ENCODE data around the gene GLIPR2. TPM values are rescaled to one million over a fixed set of nuclear protein-coding genes. Genes with fewer than 3 reads are reported as not detected.

The GLIPR2 gene
- total RNA-seq (2016; rRNA removed; fragmentation: Illumina TruSeq; extraction: Trizol) = 0.27 and 0.42 TPM in 2 replicates
- not detected in 2 replicates for total RNA-seq (2016; cell fraction: cytosol; rRNA removed; fragmentation: Illumina TruSeq; extraction: Trizol; ENCODE audit: low read depth)
- 0.50 and 0.52 TPM in 2 replicates for total RNA-seq (2016; cell fraction: insoluble cytoplasmic fraction; rRNA removed; fragmentation: Illumina TruSeq; extraction: Trizol)
- 0.21 and 0.40 TPM in 2 replicates for total RNA-seq (2016; cell fraction: membrane; rRNA removed; fragmentation: Illumina TruSeq; extraction: Trizol)
- 0.19 TPM in 1 of 2 replicates, not detected in the other for total RNA-seq (2016; cell fraction: nucleus; rRNA removed; fragmentation: Illumina TruSeq; extraction: Trizol)
- polyA plus RNA-seq (2011; rRNA removed) = 0.08 and 0.29 TPM in 2 replicates
- polyA plus RNA-seq (2011; cell fraction: cytosol; rRNA removed) = 0.07 and 0.22 TPM in 2 replicates
- 0.07 TPM in 1 of 2 replicates, not detected in the other for polyA plus RNA-seq (2011; cell fraction: nucleus; rRNA removed)
- polyA plus RNA-seq (2012) = 0.21 TPM in 1 of 2 replicates, not detected in the other
- 0.07 and 0.14 TPM in 2 replicates for polyA plus RNA-seq (2016; cell fraction: cytosol; fragmentation: Illumina TruSeq; extraction: Trizol; ENCODE audit: low read depth)
- polyA plus RNA-seq (2016; cell fraction: insoluble cytoplasmic fraction; fragmentation: Illumina TruSeq; extraction: Trizol; ENCODE audit: low read depth) = 0.35 and 0.75 TPM in 2 replicates
- 0.18 and 0.30 TPM in 2 replicates for polyA plus RNA-seq (2016; cell fraction: membrane; fragmentation: Illumina TruSeq; extraction: Trizol; ENCODE audit: low read depth)
- polyA plus RNA-seq (2016; cell fraction: nucleus; fragmentation: Illumina TruSeq; extraction: Trizol; ENCODE audit: insufficient read depth, low read depth) = 0.25 and 0.44 TPM in 2 replicates
- 0.23 TPM in 1 of 2 replicates, not detected in the other for polyA minus RNA-seq (2011; rRNA and poly(A)+ RNA removed; ENCODE audit: low replicate concordance)
- polyA minus RNA-seq (2011; cell fraction: cytosol; rRNA and poly(A)+ RNA removed) = not detected in 2 replicates
- not detected in 2 replicates for polyA minus RNA-seq (2011; cell fraction: nucleus; rRNA and poly(A)+ RNA removed)
- Bru-seq, nascent RNA = percentile 19 among the genes with signal in this experiment
- percentile 14 among the genes with signal in this experiment for BruChase-seq, experiment 1, labeled RNA remaining after a 6-hour chase
- BruChase-seq, experiment 2, labeled RNA remaining after a 2-hour chase = percentile 14 among the genes with signal in this experiment
- long read RNA-seq, experiment 1 = 0 reads
- long read RNA-seq, experiment 2, partial matches to known transcripts = 0 of 2 reads
- long read RNA-seq, experiment 2, other reads (novel, unspliced or antisense) = 0 of 2 reads

GRCh38 chr9:36136272-36136893 lies at the start of gene GLIPR2:
Gene GLIPR2, plus strand, starts transcription at chr9:36136733. Its CDS starts 46 bp downstream, at chr9:36136779.
- Histone ChIP-seq H3K4me1 (ENCODE audit: insufficient read depth, low read length) (peaks cover 16% of the 10 kb centered on the region), H4K20me1 (ENCODE audit: insufficient read depth, low read length) (no peaks in the 10 kb centered on the region), H3K4me3 (replicated peaks in 1 of 3; ENCODE audit: insufficient read depth in 1 of 3, low read depth in 2 of 3, low read length in 3 of 3) (peak within 1 kb of the TSS; percentile 40 to 71 (median 44)), H3K9ac (ENCODE audit: insufficient read depth, low read depth, low read length) (0 out of 2 replicates have a peak within 1 kb of the TSS, but pooled peaks have one; percentile 15), H3K4me2 (ENCODE audit: low read depth, low read length) (peak within 1 kb of the TSS; percentile 81), H2AFZ (ENCODE audit: low read length) (no peak within 1 kb of the TSS), H3K27me3 (ENCODE audit: control insufficient read depth in 1 of 2, insufficient read depth in 2 of 2, low read length in 2 of 2) (peaks cover 17 to 60% of the 10 kb centered on the region in 2 experiments), H3K27ac (ENCODE audit: extremely low read length, insufficient read depth, low read length) (no peak within 1 kb of the TSS), H3K9me3 (ENCODE audit: low read length) (no peaks in the 10 kb centered on the region), H3K79me2 (ENCODE audit: insufficient read depth, low read length) (no peaks in the 10 kb centered on the region), H3K36me3 (replicated peaks in 1 of 2; ENCODE audit: control insufficient read depth in 1 of 2, insufficient read depth in 2 of 2, low read length in 2 of 2) (no peaks in the 10 kb centered on the region)
- POLR2A ChIA-PET = no interaction called here
- DNase-seq (ENCODE audit: low spot score) (peak; percentile 18), FAIRE-seq (no peak), ATAC-seq (peak; percentile 93)
- intact Hi-C loops (cut with micrococcal nuclease; ENCODE audit: unreplicated experiment) (no loop called here), in situ Hi-C loops (cut with HindIII; ENCODE audit: extremely low pct_ligation_motif_present, low pct_unique_long_range_greater_than_20kb) (no loop called here)
- CTCF ChIA-PET (ENCODE audit: low intra/inter-chr PET ratio, low total read pairs) = no interaction called here
- WGBS (ENCODE audit: low lambda C conversion rate) = no CpG with 5 or more reads among the region's 83 CpGs
- BruUV-seq (replicated peaks) = no TSS peak
- TF ChIP-seq ZNF672 (CRISPR knock-in tag; IDR thresholded peaks at IDR 0.05) (no peak), ZFP91 (CRISPR knock-in tag; IDR thresholded peaks at IDR 0.05; ENCODE audit: borderline replicate concordance) (0 out of 2 replicates have a peak, but pooled peaks have one; percentile 2), TOE1 (CRISPR knock-in tag; IDR thresholded peaks at IDR 0.05) (no peak), ZNF781 (CRISPR knock-in tag; IDR thresholded peaks at IDR 0.05; ENCODE audit: borderline replicate concordance, not compliant biosample characterization) (no peak), POLR2A (IDR thresholded peaks at IDR 0.05; ENCODE audit: insufficient read depth in 1 of 2, low read depth in 2 of 2, low read length in 2 of 2) (no peak), ZBTB14 (CRISPR knock-in tag; IDR thresholded peaks at IDR 0.05) (no peak), DMTF1 (CRISPR knock-in tag; IDR thresholded peaks at IDR 0.05) (no peak), ZSCAN20 (CRISPR knock-in tag; IDR thresholded peaks at IDR 0.05; ENCODE audit: borderline replicate concordance) (0 out of 2 replicates have a peak, but pooled peaks have one; percentile 27), ZNF574 (CRISPR knock-in tag; IDR thresholded peaks at IDR 0.05) (no peak), ZNF776 (CRISPR knock-in tag; IDR thresholded peaks at IDR 0.05) (peak; percentile 51; the same call in 1 of the 2 replicates)
